LNCaP clone FGC (cell line): Measurements from ENCODE around the gene VWA5B1.

Source experiments
- DNase-seq: peaks from one replicate; pipeline ENCODE4 v3.0.0-alpha.2; 2011; ENCODE audit warnings: low read depth
- H3K4me3 ChIP-seq: 2 replicates; pipeline ENCODE4 v1.5.1; 2011; ENCODE audit warnings: mild to moderate bottlenecking, low read depth, low read length, control low read depth
- CTCF ChIP-seq: IDR thresholded peaks from 2 replicates; pipeline ENCODE4 v1.5.1; 2012; ENCODE audit warnings: mild to moderate bottlenecking; ENCODE audit not compliant: control insufficient read depth, insufficient read depth; ENCODE audit errors: extremely low read depth

The VWA5B1 gene

GRCh38 chr1:20357796-20358195, 67.1 kb downstream of the VWA5B1 start:
- no peak overlapping the region for H3K4me3 ChIP-seq
- no peak for TF ChIP-seq CTCF
- no peak for DNase-seq

- no peak overlapping the region for H3K4me3 ChIP-seq
- TF ChIP-seq CTCF: no peak
- peak; percentile 32 for DNase-seq
Observed at GRCh38 chr1:20358761-20359263, 68.1 kb downstream of the VWA5B1 start.

GRCh38 chr1:20359451-20360330, 69.0 kb downstream of the VWA5B1 start:
- H3K4me3 ChIP-seq: no peak overlapping the region
- no peak for DNase-seq
- TF ChIP-seq CTCF: no peak

- DNase-seq: no peak
- TF ChIP-seq CTCF: no peak
- no peak overlapping the region for H3K4me3 ChIP-seq
Observed at GRCh38 chr1:20361401-20361800, 70.7 kb downstream of the VWA5B1 start.

- no peak overlapping the region for H3K4me3 ChIP-seq
- DNase-seq: peak; percentile 7
- TF ChIP-seq CTCF: peak; percentile 54
Observed at GRCh38 chr1:20361805-20362381, 71.2 kb downstream of the VWA5B1 start.

GRCh38 chr1:20362856-20363255, 72.2 kb downstream of the VWA5B1 start:
- no peak for DNase-seq
- no peak for TF ChIP-seq CTCF
- no peak overlapping the region for H3K4me3 ChIP-seq
